HG03378 (cell line): ENCODE measurements around the gene GATAD1.
"Not testable (repeated sequence)": the region's sequence is repeated elsewhere in the genome, so short reads cannot be mapped to it uniquely, and the experiment has no call there.

ENCODE experiments used
- ATAC-seq: cut with Tn5 transposase; IDR thresholded peaks from one replicate; pipeline ENCODE4 v1.9.1; 2021; ENCODE audit warnings: mild to moderate bottlenecking, moderate library complexity; ENCODE audit not compliant: unreplicated experiment

The GATAD1 gene

GRCh38 chr7:92436612-92437445 lies 10.5 kb upstream of the GATAD1 start:
- ATAC-seq = no peak

- ATAC-seq = no peak
Observed at GRCh38 chr7:92437956-92438491, 9.3 kb upstream of the GATAD1 start.

- ATAC-seq = not testable (repeated sequence)
Observed at GRCh38 chr7:92442720-92443119, 4.6 kb upstream of the GATAD1 start.

- ATAC-seq = no peak
Observed at GRCh38 chr7:92446869-92447344, 375 bp upstream of the GATAD1 start.

- ATAC-seq = peak; percentile 50
Observed at GRCh38 chr7:92448205-92448747, 994 bp downstream of the GATAD1 start.

- ATAC-seq = no peak
Observed at GRCh38 chr7:92451645-92452044, 4.4 kb downstream of the GATAD1 start.

- no peak for ATAC-seq
Observed at GRCh38 chr7:92456236-92456635, 9.0 kb downstream of the GATAD1 start.

- ATAC-seq = no peak
Observed at GRCh38 chr7:92460109-92460508, 12.8 kb downstream of the GATAD1 start.

GRCh38 chr7:92460510-92460909 lies 13.2 kb downstream of the GATAD1 start:
- ATAC-seq = no peak

GRCh38 chr7:92461027-92462003 lies 14.0 kb downstream of the GATAD1 start:
- ATAC-seq = peak; percentile 71

- ATAC-seq = no peak
Observed at GRCh38 chr7:92462560-92462959, 15.3 kb downstream of the GATAD1 start.

- no peak for ATAC-seq
Observed at GRCh38 chr7:92464515-92464914, 17.2 kb downstream of the GATAD1 start.

GRCh38 chr7:92466682-92467081 lies 19.4 kb downstream of the GATAD1 start:
- ATAC-seq = no peak

GRCh38 chr7:92468589-92468988 lies 21.3 kb downstream of the GATAD1 start:
- ATAC-seq = not testable (repeated sequence)

GRCh38 chr7:92473989-92474388 lies 26.7 kb downstream of the GATAD1 start:
- not testable (repeated sequence) for ATAC-seq

GRCh38 chr7:92475261-92475770 lies 28.0 kb downstream of the GATAD1 start:
- not testable (repeated sequence) for ATAC-seq

GRCh38 chr7:92475851-92476590 lies 28.7 kb downstream of the GATAD1 start:
- ATAC-seq = not testable (repeated sequence)

- not testable (repeated sequence) for ATAC-seq
Observed at GRCh38 chr7:92477681-92478080, 30.4 kb downstream of the GATAD1 start, which contains the start of gene ERVW-1. Gene ERVW-1 (minus strand): TSS chr7:92477946. CDS start chr7:92470381, 7,565 bp downstream.

GRCh38 chr7:92478095-92478494 lies 30.8 kb downstream of the GATAD1 start:
- ATAC-seq = no peak

GRCh38 chr7:92478711-92479110 lies 31.4 kb downstream of the GATAD1 start:
- no peak for ATAC-seq
